ENCODE data around the gene SLC9C2. TPM values are rescaled to one million over a fixed set of nuclear protein-coding genes. Genes with fewer than 3 reads are reported as not detected.

SLC9C2 gene
- total RNA-seq, 1 experiment from 2014 or later: not detected

DNA sequence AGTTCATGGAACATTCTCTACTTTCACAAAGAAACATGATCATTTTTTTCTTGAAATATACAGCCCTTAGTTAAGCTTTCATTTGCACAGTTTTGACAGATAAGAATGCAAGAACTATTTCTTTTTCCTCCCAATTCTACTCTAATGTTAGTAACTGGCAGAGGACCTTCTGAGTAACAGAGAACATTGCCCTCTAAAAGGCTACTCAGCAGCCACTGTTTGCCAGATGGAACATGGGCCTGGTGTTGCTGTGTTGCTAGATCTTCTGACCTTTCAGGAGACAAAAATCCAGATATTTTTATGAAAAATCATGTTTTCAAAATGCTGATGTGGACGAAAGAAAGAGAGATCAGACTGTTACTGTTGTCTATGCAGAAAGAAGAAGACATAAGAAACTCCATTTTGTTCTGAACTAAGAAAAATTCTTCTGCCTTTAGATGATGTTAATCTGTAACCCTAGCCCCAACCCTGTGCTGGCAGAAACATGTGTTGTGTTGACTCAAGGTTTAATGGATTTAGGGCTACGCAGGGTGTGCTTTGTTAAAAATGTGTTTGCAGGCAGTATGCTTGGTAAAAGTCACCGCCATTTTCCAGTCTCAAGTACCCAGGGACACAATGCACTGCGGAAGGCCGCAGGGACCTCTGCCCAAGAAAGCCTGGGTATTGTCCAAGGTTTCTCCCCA is 128.6 kb downstream of the SLC9C2 start:
- H3K27ac Mint-ChIP-seq (ENCODE audit: low read depth, unreplicated experiment): peak overlapping the region; percentile 81
- peaks cover 1% of the 10 kb centered on the region for H3K36me3 Mint-ChIP-seq (ENCODE audit: insufficient read depth, unreplicated experiment)
- H3K4me1 Mint-ChIP-seq (ENCODE audit: insufficient read depth, unreplicated experiment): peaks cover 38% of the 10 kb centered on the region
- POLR2A ChIA-PET: interaction anchor here (1.2 to 2.7 kb wide), 6 partner anchors 11 to 241 kb away, joined by 4 to 23 read pairs (median 8); partner anchors contain the start of gene KLHL20
- no peaks in the 10 kb centered on the region for H3K27me3 Mint-ChIP-seq (ENCODE audit: insufficient read depth, unreplicated experiment)
- H3K4me3 Mint-ChIP-seq (ENCODE audit: unreplicated experiment): peak overlapping the region; percentile 8
- no TSS peak for BruUV-seq (replicated peaks)
- intact Hi-C loops (cut with micrococcal nuclease): no loop called here
- CTCF ChIA-PET: interaction anchor here (0.7 to 2.5 kb wide), 7 partner anchors 43 to 732 kb away, joined by 3 to 11 read pairs (median 3); no protein-coding TSS in a partner anchor
- no peak for DNase-seq (ENCODE audit: unreplicated experiment)
- H3K9me3 Mint-ChIP-seq (ENCODE audit: unreplicated experiment): peaks cover 7% of the 10 kb centered on the region
- no peak for TF ChIP-seq CTCF (IDR thresholded peaks at IDR 0.05; ENCODE audit: unreplicated experiment)

DNA sequence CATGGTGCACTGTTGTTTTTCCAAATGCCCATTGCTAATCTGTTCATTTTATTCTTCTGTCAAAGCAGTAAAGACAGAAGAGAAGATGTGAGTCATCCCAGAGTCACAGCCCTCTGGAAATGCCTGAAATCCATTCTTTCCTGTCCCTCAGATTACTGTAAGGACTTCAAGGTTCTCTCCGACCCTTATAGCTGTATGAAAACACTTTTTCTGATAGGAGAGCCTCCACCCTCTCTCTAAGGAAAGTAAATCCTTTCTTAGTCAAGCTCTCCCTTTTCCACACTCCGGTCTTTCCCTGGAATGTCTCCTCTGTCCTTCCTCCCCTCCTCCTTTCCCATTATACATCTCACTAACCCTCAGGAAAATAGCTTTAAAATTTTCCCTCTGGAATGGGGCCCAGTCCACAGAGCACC is 129.3 kb downstream of the SLC9C2 start:
- intact Hi-C loops (cut with micrococcal nuclease): no loop called here
- Mint-ChIP-seq H3K4me1 (ENCODE audit: insufficient read depth, unreplicated experiment) (peaks cover 34% of the 10 kb centered on the region), H3K36me3 (ENCODE audit: insufficient read depth, unreplicated experiment) (peaks cover 2% of the 10 kb centered on the region), H3K9me3 (ENCODE audit: unreplicated experiment) (peaks cover 10% of the 10 kb centered on the region), H3K27ac (ENCODE audit: low read depth, unreplicated experiment) (peak overlapping the region; percentile 81), H3K4me3 (ENCODE audit: unreplicated experiment) (peak overlapping the region; percentile 8), H3K27me3 (ENCODE audit: insufficient read depth, unreplicated experiment) (no peaks in the 10 kb centered on the region)
- ChIA-PET POLR2A (interaction anchor here (0.7 to 2.7 kb wide), 9 partner anchors 10 to 350 kb away, joined by 3 to 23 read pairs (median 6); partner anchors contain the start of genes DARS2 and KLHL20), CTCF (interaction anchor here (0.6 to 2.5 kb wide), 13 partner anchors 9 to 731 kb away, joined by 3 to 11 read pairs (median 3); no protein-coding TSS in a partner anchor)
- DNase-seq (ENCODE audit: unreplicated experiment): peak; percentile 64
- TF ChIP-seq CTCF (IDR thresholded peaks at IDR 0.05; ENCODE audit: unreplicated experiment): no peak
- no TSS peak for BruUV-seq (replicated peaks)

DNA sequence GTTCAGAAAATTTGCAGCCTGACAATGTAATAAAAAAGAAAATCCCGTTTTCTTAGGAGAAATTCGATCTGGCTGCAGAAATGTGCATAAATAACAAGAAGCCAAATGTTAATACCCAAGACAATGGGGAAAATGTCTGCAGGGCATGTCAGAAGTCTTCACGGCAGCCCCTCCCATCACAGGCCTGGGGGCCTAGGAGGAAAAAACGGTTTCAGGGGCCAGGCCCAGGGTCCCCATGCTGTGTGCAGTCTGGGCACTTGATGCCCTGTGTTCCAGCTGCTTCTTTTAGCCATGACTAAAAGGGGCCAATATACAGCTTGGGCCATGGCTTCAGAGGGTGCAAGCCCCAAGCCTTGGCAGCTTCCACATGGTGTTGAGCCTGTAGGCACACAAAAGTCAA is 132.3 kb downstream of the SLC9C2 start:
- Mint-ChIP-seq H3K36me3 (ENCODE audit: insufficient read depth, unreplicated experiment) (peaks cover 5% of the 10 kb centered on the region), H3K27me3 (ENCODE audit: insufficient read depth, unreplicated experiment) (no peaks in the 10 kb centered on the region), H3K27ac (ENCODE audit: low read depth, unreplicated experiment) (no peak overlapping the region), H3K4me3 (ENCODE audit: unreplicated experiment) (no peak overlapping the region), H3K4me1 (ENCODE audit: insufficient read depth, unreplicated experiment) (peaks cover 26% of the 10 kb centered on the region), H3K9me3 (ENCODE audit: unreplicated experiment) (peaks cover 18% of the 10 kb centered on the region)
- POLR2A ChIA-PET: no interaction called here
- no peak for TF ChIP-seq CTCF (IDR thresholded peaks at IDR 0.05; ENCODE audit: unreplicated experiment)
- BruUV-seq (replicated peaks): no TSS peak
- no peak for DNase-seq (ENCODE audit: unreplicated experiment)
- CTCF ChIA-PET: interaction anchor here (0.9 kb wide), 1 partner anchor 51 kb away, joined by 3 read pairs; no protein-coding TSS in a partner anchor
- intact Hi-C loops (cut with micrococcal nuclease): no loop called here

- Mint-ChIP-seq H3K4me3 (ENCODE audit: unreplicated experiment) (no peak overlapping the region), H3K36me3 (ENCODE audit: insufficient read depth, unreplicated experiment) (peaks cover 5% of the 10 kb centered on the region), H3K9me3 (ENCODE audit: unreplicated experiment) (peaks cover 25% of the 10 kb centered on the region), H3K27ac (ENCODE audit: low read depth, unreplicated experiment) (no peak overlapping the region), H3K27me3 (ENCODE audit: insufficient read depth, unreplicated experiment) (no peaks in the 10 kb centered on the region), H3K4me1 (ENCODE audit: insufficient read depth, unreplicated experiment) (peaks cover 17% of the 10 kb centered on the region)
- no peak for DNase-seq (ENCODE audit: unreplicated experiment)
- intact Hi-C loops (cut with micrococcal nuclease): no loop called here
- CTCF ChIA-PET: interaction anchor here (0.6 kb wide), 1 partner anchor 644 kb away, joined by 3 read pairs; no protein-coding TSS in a partner anchor
- no peak for TF ChIP-seq CTCF (IDR thresholded peaks at IDR 0.05; ENCODE audit: unreplicated experiment)
- POLR2A ChIA-PET: interaction anchor here (0.6 kb wide), 1 partner anchor 116 kb away, joined by 3 read pairs; no protein-coding TSS in a partner anchor
- no TSS peak for BruUV-seq (replicated peaks)
These were observed 133.2 kb downstream of the SLC9C2 start for GRCh38 chr1:173469656-173470055.
